OCI-LY1 (cell line): Measurements from ENCODE around the gene CD300E.

ENCODE experiments used
- CTCF ChIP-seq: fragments of 200-600 bp; sonication (generic), shearing (Covaris generic); IDR thresholded peaks from 2 replicates; pipeline ENCODE4 v1.5.1; 2017; ENCODE audit warnings: mild to moderate bottlenecking, antibody characterized with exemption, low read length, moderate library complexity, mixed read lengths
- EZH2 ChIP-seq: fragments of 200-600 bp; sonication (generic), shearing (Covaris generic); IDR thresholded peaks from 2 replicates; pipeline ENCODE4 v1.8.0; 2017; ENCODE audit warnings: borderline replicate concordance, mixed run types, mild to moderate bottlenecking, antibody characterized with exemption, low read length, moderate library complexity, mixed read lengths

GRCh38 chr17:74624131-74624530 is 593 bp upstream of the CD300E start:
- TF ChIP-seq CTCF (no peak), EZH2 (no peak)
